Sigmoid colon (tissue), 7 donors: ENCODE measurements around the gene PRUNE2. TPM values are rescaled to one million over a fixed set of nuclear protein-coding genes. Genes with fewer than 3 reads are reported as not detected.
A peak's percentile ranks its signal among the peaks of the same experiment; 100 is the strongest.

Source experiments
- DNase-seq: peaks from one replicate; pipeline ENCODE4 v3.0.0-alpha.2; 2019
- H3K27ac ChIP-seq, 4 donors: fragments of 200-600 bp; sonication (generic); one replicate each; pipeline ENCODE4 v1.5.1; 2016 to 2019; ENCODE audit warnings: mild to moderate bottlenecking in 1 of 4
- H3K27me3 ChIP-seq, 3 donors: fragments of 200-600 bp; sonication (generic); one replicate each; pipeline ENCODE4 v1.5.1; 2019; ENCODE audit warnings: mild to moderate bottlenecking in 1 of 3
- H3K36me3 ChIP-seq, 4 donors: fragments of 200-600 bp; sonication (generic); one replicate each; pipeline ENCODE4 v1.5.1; 2016 to 2019
- H3K4me1 ChIP-seq, 4 donors: fragments of 200-600 bp; sonication (generic); one replicate each; pipeline ENCODE4 v1.5.1; 2017 to 2019
- H3K4me3 ChIP-seq, 4 donors: fragments of 200-600 bp; sonication (generic); one replicate each; pipeline ENCODE4 v1.5.1; 2017 to 2019; ENCODE audit warnings: mild to moderate bottlenecking in 2 of 4, moderate library complexity in 1 of 4
- H3K9me3 ChIP-seq, 4 donors: fragments of 200-600 bp in 3 of 4; sonication (generic) in 3 of 4; one replicate each; pipeline versions ENCODE4 v1.5.1 to v1.6.1; 2013 to 2019
- CTCF ChIP-seq, 4 experiments: fragments of 450-650 bp in 3 of 4; fragments of 200-600 bp in 1 of 4; IDR thresholded peaks; one replicate each; pipeline ENCODE4 v1.5.1; 2016 to 2019; ENCODE audit warnings: antibody characterized with exemption in 4 of 4, mild to moderate bottlenecking in 3 of 4, moderate library complexity in 2 of 4
- EP300 ChIP-seq, 4 donors: sonication (generic); formaldehyde crosslinking; IDR thresholded peaks; one replicate each; pipeline ENCODE4 v1.6.1; 2017; ENCODE audit warnings: antibody characterized with exemption in 4 of 4
- POLR2A ChIP-seq, 2 donors: fragments of 450-650 bp; IDR thresholded peaks; one replicate each; pipeline ENCODE4 v1.6.1; 2016; ENCODE audit warnings: antibody characterized with exemption in 2 of 2, mild to moderate bottlenecking in 2 of 2, moderate library complexity in 2 of 2
- POLR2AphosphoS5 ChIP-seq, 4 donors: sonication (generic); formaldehyde crosslinking; IDR thresholded peaks; one replicate each; pipeline ENCODE4 v1.6.1; 2017; ENCODE audit warnings: antibody characterized with exemption in 4 of 4
- WGBS, 2 donors: extraction: QIAGEN DNeasy Blood & Tissue Kit; methylation state at CpG; one replicate each; pipeline ENCODE4 v1.1.7; 2013; 5-methylcytosine and 5-hydroxymethylcytosine counted together
- intact Hi-C: fragments of 100-400 bp; cut with DNase I; formaldehyde crosslinking; loops from one replicate; pipeline ENCODE4 v1.15.1; 2023
- polyA plus RNA-seq, 3 donors: library from polyadenylated mRNA; stranded (reverse); fragments of 200-250 nt; gene quantifications; one replicate each; pipeline ENCODE4 v1.2.3, GENCODE V29; 2013
- total RNA-seq, 4 donors: library from RNA; depleted of rRNA; stranded (reverse); fragments of >200 nt; gene quantifications; one replicate each; pipeline ENCODE4 v1.1.0, GENCODE V29; 2016
- donor health status: healthy with polysubstance abuse.
- donor health status: Bipolar disorder and iron deficiency.
- donor health status: healthy.

PRUNE2 gene
- total and polyA plus RNA-seq, 7 donors, result 7.4 to 536 (median 440) TPM

DNA sequence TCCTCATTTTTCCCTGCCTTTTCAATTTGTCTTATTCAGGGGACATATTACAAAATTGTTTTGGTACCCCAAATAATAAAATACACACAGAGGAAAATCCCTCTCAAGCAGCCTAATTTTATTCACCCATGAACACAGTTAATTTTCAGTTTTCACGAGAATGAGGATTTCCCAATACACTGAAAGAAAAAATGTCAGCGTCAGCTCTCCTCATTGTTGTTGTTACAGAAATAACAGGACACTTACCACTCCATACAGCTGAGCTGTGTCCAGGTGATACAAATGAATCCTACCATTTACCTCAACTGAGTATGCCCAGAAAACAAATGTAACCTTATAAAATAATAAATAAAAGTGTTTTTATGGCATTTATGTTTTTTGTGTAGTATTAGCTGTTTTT is 286.3 kb downstream of the PRUNE2 start:
- no peaks in the 10 kb centered on the region for H3K27me3 ChIP-seq
- intact Hi-C loops, result no loop called here
- H3K9me3 ChIP-seq, result no peaks in the 10 kb centered on the region
- no peak for TF ChIP-seq POLR2A (IDR thresholded peaks at IDR 0.05)
- no peak for TF ChIP-seq CTCF (IDR thresholded peaks at IDR 0.05)
- no peak for TF ChIP-seq EP300 (IDR thresholded peaks at IDR 0.05)
- TF ChIP-seq POLR2AphosphoS5 (IDR thresholded peaks at IDR 0.05), result no peak
- peak overlapping the region in 2 of 4 donors; percentile 33 to 50 for H3K27ac ChIP-seq
- peaks cover 0 to 23% (median 0%) of the 10 kb centered on the region in 4 donors for H3K36me3 ChIP-seq
- H3K4me1 ChIP-seq, result peaks cover 0 to 12% (median 5%) of the 10 kb centered on the region in 4 donors
- H3K4me3 ChIP-seq, result no peak overlapping the region
- 38 to 67% methylated on average over 2 of the region's 2 CpGs for WGBS, 2 donors
- DNase-seq, result no peak

GRCh38 chr9:76619197-76619596 is 286.7 kb downstream of the PRUNE2 start:
- Histone ChIP-seq H3K36me3 (peaks cover 0 to 23% (median under 1%) of the 10 kb centered on the region in 4 donors), H3K4me3 (no peak overlapping the region), H3K27me3 (no peaks in the 10 kb centered on the region), H3K4me1 (peaks cover 0 to 12% (median 5%) of the 10 kb centered on the region in 4 donors), H3K9me3 (no peaks in the 10 kb centered on the region), H3K27ac (peak overlapping the region in 2 of 4 donors; percentile 33 to 50)
- no peak for DNase-seq
- TF ChIP-seq EP300 (IDR thresholded peaks at IDR 0.05) (no peak), POLR2A (IDR thresholded peaks at IDR 0.05) (no peak), POLR2AphosphoS5 (IDR thresholded peaks at IDR 0.05) (no peak), CTCF (IDR thresholded peaks at IDR 0.05) (no peak)
- intact Hi-C loops, result no loop called here

GRCh38 chr9:76618762-76619161 is 287.2 kb downstream of the PRUNE2 start:
- peak overlapping the region in 2 of 4 donors; percentile 50 to 51 for H3K27ac ChIP-seq
- TF ChIP-seq EP300 (IDR thresholded peaks at IDR 0.05) (no peak), POLR2AphosphoS5 (IDR thresholded peaks at IDR 0.05) (no peak), POLR2A (IDR thresholded peaks at IDR 0.05) (no peak), CTCF (IDR thresholded peaks at IDR 0.05) (no peak)
- 87 to 88% methylated on average over 4 of the region's 4 CpGs for WGBS, 2 donors

GRCh38 chr9:76617497-76618175 is 288.3 kb downstream of the PRUNE2 start:
- DNase-seq, result no peak
- intact Hi-C loops, result no loop called here
- no peaks in the 10 kb centered on the region for H3K9me3 ChIP-seq
- no peaks in the 10 kb centered on the region for H3K27me3 ChIP-seq
- peaks cover 0 to 10% (median 4%) of the 10 kb centered on the region in 4 donors for H3K4me1 ChIP-seq
- no peak overlapping the region for H3K27ac ChIP-seq
- peaks cover 0 to 32% (median 6%) of the 10 kb centered on the region in 4 donors for H3K36me3 ChIP-seq
- WGBS, 2 donors, result 23 to 70% methylated on average over 3 of the region's 3 CpGs
- H3K4me3 ChIP-seq, result no peak overlapping the region
- TF ChIP-seq POLR2AphosphoS5 (IDR thresholded peaks at IDR 0.05), result peak in 1 of 4 donors; percentile 5
- TF ChIP-seq CTCF (IDR thresholded peaks at IDR 0.05), result no peak
- no peak for TF ChIP-seq POLR2A (IDR thresholded peaks at IDR 0.05)
- TF ChIP-seq EP300 (IDR thresholded peaks at IDR 0.05), result no peak

More at GRCh38 chr9:76618762-76619161, 287.2 kb downstream of the PRUNE2 start:
- H3K36me3 ChIP-seq, result peaks cover 0 to 23% (median 3%) of the 10 kb centered on the region in 4 donors
- H3K9me3 ChIP-seq, result no peaks in the 10 kb centered on the region
- H3K4me3 ChIP-seq, result no peak overlapping the region
- no peak for DNase-seq
- peaks cover 0 to 12% (median 5%) of the 10 kb centered on the region in 4 donors for H3K4me1 ChIP-seq
- no peaks in the 10 kb centered on the region for H3K27me3 ChIP-seq
- intact Hi-C loops, result no loop called here
